H1 (cell line): Measurements from ENCODE around the gene IL17A. TPM values are rescaled to one million over a fixed set of nuclear protein-coding genes. Genes with fewer than 3 reads are reported as not detected.
A peak's percentile ranks its signal among the peaks of the same experiment; 100 is the strongest.

Experiments
- CTCF ChIA-PET: fragments of 300-600 bp; sonication (Branson Sonifier 250); formaldehyde crosslinking; loops from one replicate; lab custom pipeline; 2021; ENCODE audit not compliant: partially characterized antibody; lab: Charles Lee
- POLR2A ChIA-PET: fragments of 300-600 bp; sonication (Branson Sonifier 250); formaldehyde crosslinking; loops from one replicate; lab custom pipeline; 2021; ENCODE audit warnings: inconsistent platforms; ENCODE audit not compliant: partially characterized antibody; lab: Charles Lee
- DNase-seq, 2 experiments: peaks; one replicate each; pipeline versions ENCODE4 v3.0.0 to v3.0.0-alpha.2; 2010 to 2022; ENCODE audit warnings: low spot score in 2 of 2, low read depth in 1 of 2, mixed read lengths in 1 of 2
- FAIRE-seq: peaks from 2 replicates; lab custom pipeline; 2011; peaks lifted over from hg19 to GRCh38; lab: Jason Lieb, UNC
- H2AFZ ChIP-seq: 2 replicates; pipeline ENCODE4 v1.8.1; 2012; ENCODE audit warnings: low read length, inconsistent platforms
- H2AK5ac ChIP-seq: 2 replicates; pipeline ENCODE4 v1.6.1; 2013; ENCODE audit warnings: low read depth, low read length
- H2BK120ac ChIP-seq: replicated peaks from 2 replicates; pipeline ENCODE3; 2013; ENCODE audit warnings: low read depth, low read length, inconsistent platforms
- H2BK12ac ChIP-seq: 2 replicates; pipeline ENCODE4 v1.6.1; 2013; ENCODE audit warnings: low read depth, low read length
- H2BK15ac ChIP-seq: 2 replicates; pipeline ENCODE4 v1.6.1; 2013; ENCODE audit warnings: low read length
- H2BK20ac ChIP-seq: 2 replicates; pipeline ENCODE4 v1.6.1; 2013; ENCODE audit warnings: low read length
- H2BK5ac ChIP-seq: 2 replicates; pipeline ENCODE4 v1.6.1; 2013; ENCODE audit warnings: low read depth, low read length
- H3K14ac ChIP-seq: 2 replicates; pipeline ENCODE4 v1.6.1; 2013; ENCODE audit warnings: inconsistent platforms; ENCODE audit not compliant: insufficient read length
- H3K18ac ChIP-seq: 2 replicates; pipeline ENCODE4 v1.6.1; 2013; ENCODE audit warnings: low read length; ENCODE audit errors: extremely low read depth
- H3K23ac ChIP-seq: 2 replicates; pipeline ENCODE4 v1.6.1; 2013; ENCODE audit warnings: inconsistent platforms; ENCODE audit not compliant: insufficient read length
- H3K23me2 ChIP-seq: 2 replicates; pipeline ENCODE4 v1.6.1; 2013; ENCODE audit warnings: low read depth, low read length
- H3K27ac ChIP-seq: 2 replicates; pipeline ENCODE4 v1.6.1; 2011; ENCODE audit warnings: low read depth, low read length, inconsistent platforms
- H3K27me3 ChIP-seq, 4 experiments: replicated peaks in 1 of 4; 1 replicate in 1 of 4; 2 replicates in 3 of 4; pipeline versions ENCODE4 v1.6.1 to v1.8.1; 2011 to 2013; ENCODE audit warnings: low read length in 3 of 4, mild to moderate bottlenecking in 3 of 4, inconsistent platforms in 2 of 4, mixed read lengths in 2 of 4, moderate library complexity in 1 of 4; ENCODE audit not compliant: control insufficient read depth in 3 of 4, insufficient read depth in 3 of 4; ENCODE audit errors: extremely low read depth in 1 of 4
- H3K36me3 ChIP-seq, 4 experiments: 2 replicates each; pipeline versions ENCODE4 v1.6.1 to v1.8.1; 2011 to 2013; ENCODE audit warnings: mild to moderate bottlenecking in 4 of 4, low read length in 3 of 4, moderate library complexity in 2 of 4, control low read depth in 1 of 4, inconsistent platforms in 1 of 4; ENCODE audit not compliant: insufficient read depth in 4 of 4, control insufficient read depth in 2 of 4
- H3K4ac ChIP-seq: replicated peaks from 2 replicates; pipeline ENCODE3; 2013; ENCODE audit warnings: low read length, low read depth, mixed read lengths, inconsistent platforms; ENCODE audit not compliant: insufficient read length
- H3K4me1 ChIP-seq, 4 experiments: replicated peaks in 1 of 4; 1 replicate in 1 of 4; 2 replicates in 3 of 4; pipeline versions ENCODE4 v1.6.1 to v1.8.1; 2011 to 2013; ENCODE audit warnings: low read length in 3 of 4, inconsistent platforms in 2 of 4, mixed read lengths in 1 of 4; ENCODE audit not compliant: insufficient read depth in 4 of 4, control insufficient read depth in 3 of 4
- H3K4me2 ChIP-seq, 2 experiments: 2 replicates each; pipeline versions ENCODE4 v1.6.1 to v1.8.1; 2011 to 2013; ENCODE audit warnings: low read depth in 2 of 2, low read length in 2 of 2, control low read depth in 1 of 2, inconsistent platforms in 1 of 2, mild to moderate bottlenecking in 1 of 2; ENCODE audit not compliant: insufficient read depth in 1 of 2
- H3K4me3 ChIP-seq, 4 experiments: fragments of 200-600, 300-600 bp in 1 of 4; sonication (generic), shearing (Covaris generic), sonication (Bioruptor Twin) in 1 of 4; 2 replicates each; pipeline versions ENCODE4 v1.5.1 to v1.8.1; 2011 to 2016; ENCODE audit warnings: low read length in 4 of 4, low read depth in 3 of 4, control low read depth in 2 of 4, inconsistent platforms in 2 of 4, mild to moderate bottlenecking in 2 of 4, mixed read lengths in 1 of 4, moderate library complexity in 1 of 4; ENCODE audit not compliant: insufficient read depth in 2 of 4; ENCODE audit errors: extremely low read depth in 1 of 4
- H3K56ac ChIP-seq: replicated peaks from 2 replicates; pipeline ENCODE3; 2013; ENCODE audit warnings: low read depth, mild to moderate bottlenecking, mixed read lengths, low read length, inconsistent platforms; ENCODE audit not compliant: insufficient read length
- H3K79me1 ChIP-seq: 2 replicates; pipeline ENCODE4 v1.6.1; 2013; ENCODE audit warnings: low read depth, low read length, control low read depth
- H3K79me2 ChIP-seq, 2 experiments: 2 replicates each; pipeline versions ENCODE4 v1.6.1 to v1.8.1; 2012 to 2013; ENCODE audit warnings: low read length in 2 of 2, mild to moderate bottlenecking in 2 of 2, inconsistent platforms in 1 of 2; ENCODE audit not compliant: insufficient read depth in 2 of 2, control insufficient read depth in 1 of 2
- H3K9ac ChIP-seq, 4 experiments: replicated peaks in 1 of 4; 1 replicate in 1 of 4; 2 replicates in 3 of 4; pipeline versions ENCODE4 v1.6.1 to v1.8.1; 2011 to 2013; ENCODE audit warnings: low read depth in 3 of 4, low read length in 3 of 4, control low read depth in 2 of 4, mild to moderate bottlenecking in 2 of 4, moderate library complexity in 2 of 4, inconsistent platforms in 1 of 4; ENCODE audit errors: extremely low read depth in 1 of 4
- H3K9me3 ChIP-seq, 2 experiments: 2 replicates each; pipeline versions ENCODE4 v1.6.1 to v1.8.1; 2012 to 2013; ENCODE audit warnings: mild to moderate bottlenecking in 2 of 2, moderate library complexity in 2 of 2, control low read depth in 1 of 2, inconsistent platforms in 1 of 2, low read depth in 1 of 2, low read length in 1 of 2, mixed read lengths in 1 of 2; ENCODE audit not compliant: insufficient read depth in 2 of 2
- H4K20me1 ChIP-seq, 2 experiments: replicated peaks in 1 of 2; 2 replicates each; pipeline versions ENCODE3 to v1.8.1; 2011 to 2013; ENCODE audit warnings: inconsistent platforms in 2 of 2, low read length in 2 of 2, mild to moderate bottlenecking in 1 of 2; ENCODE audit not compliant: insufficient read depth in 2 of 2, control insufficient read depth in 1 of 2
- H4K5ac ChIP-seq: 2 replicates; pipeline ENCODE4 v1.6.1; 2013; ENCODE audit warnings: low read length, low read depth, mixed read lengths, inconsistent platforms; ENCODE audit not compliant: insufficient read length
- H4K8ac ChIP-seq: 2 replicates; pipeline ENCODE4 v1.8.0; 2013; ENCODE audit warnings: mild to moderate bottlenecking, moderate library complexity, low read length, inconsistent platforms; ENCODE audit not compliant: insufficient read depth; ENCODE audit errors: extremely low read depth
- H4K91ac ChIP-seq: replicated peaks from 2 replicates; pipeline ENCODE3; 2013; ENCODE audit warnings: low read length, mixed read lengths, inconsistent platforms; ENCODE audit not compliant: insufficient read length
- CBX8 ChIP-seq: fragments of 300-800, 300-1000 bp; sonication (generic); IDR thresholded peaks from 2 replicates; pipeline ENCODE4 v1.7.1; 2016; ENCODE audit warnings: low read depth, low read length, borderline replicate concordance
- KDM5A ChIP-seq: fragments of 200-600 bp; IDR thresholded peaks from 2 replicates; pipeline ENCODE4 v1.7.1; 2012; ENCODE audit warnings: mild to moderate bottlenecking, low read length, inconsistent platforms, mixed read lengths
- MAFK ChIP-seq: IDR thresholded peaks from 2 replicates; pipeline ENCODE4 v1.6.1; 2012; ENCODE audit warnings: low read depth, mild to moderate bottlenecking, improper control_type of control experiment, low read length
- NANOG ChIP-seq: IDR thresholded peaks from 2 replicates; pipeline ENCODE4 v1.6.1; 2011; ENCODE audit warnings: low read length, low read depth, mild to moderate bottlenecking, inconsistent platforms; ENCODE audit not compliant: insufficient read depth, poor library complexity, severe bottlenecking
- SAP30 ChIP-seq: fragments of 300-600 bp; sonication (generic); IDR thresholded peaks from 2 replicates; pipeline ENCODE4 v1.7.1; 2012; ENCODE audit warnings: low read length, moderate library complexity, mild to moderate bottlenecking, inconsistent platforms; ENCODE audit not compliant: insufficient read depth, insufficient replicate concordance
- TAF7 ChIP-seq: optimal IDR thresholded peaks from 2 replicates; pipeline ENCODE3; 2011; ENCODE audit warnings: low read depth, mild to moderate bottlenecking, inconsistent platforms, low read length, moderate library complexity, borderline replicate concordance
- TCF12 ChIP-seq: IDR thresholded peaks from 2 replicates; pipeline ENCODE4 v1.6.1; 2011; ENCODE audit warnings: low read depth, mild to moderate bottlenecking, low read length
- ZNF274 ChIP-seq: IDR thresholded peaks from 2 replicates; pipeline ENCODE4 v1.7.0; 2012; ENCODE audit warnings: low read length, borderline replicate concordance; ENCODE audit errors: extremely low read depth
- WGBS, 2 experiments: shearing (Covaris generic) in 1 of 2; methylation state at CpG; one replicate each; pipeline versions ENCODE4 v1.1.6 to v1.1.7; 2013 to 2015; ENCODE audit warnings: low lambda C conversion rate in 2 of 2, mixed read lengths in 2 of 2, inconsistent platforms in 1 of 2, low coverage in 1 of 2, missing lambda C conversion rate in 1 of 2; ENCODE audit not compliant: insufficient replicate concordance in 2 of 2, insufficient coverage in 1 of 2, insufficient read length in 1 of 2; ENCODE audit errors: extremely low coverage in 1 of 2, missing lambda C conversion rate in 1 of 2; 5-methylcytosine and 5-hydroxymethylcytosine counted together
- polyA plus RNA-seq, 7 experiments: library from polyadenylated mRNA; depleted of rRNA in 3 of 7; stranded (reverse) in 5 of 7; unstranded in 2 of 7; fragments of >200 nt in 5 of 7; fragments of 200-250 nt in 2 of 7; gene quantifications; 1 replicate in 5 of 7; 2 replicates in 1 of 7; 4 replicates in 1 of 7; pipeline versions ENCODE4 v1.2.1 to v1.2.3, GENCODE V29; 2011 to 2013; ENCODE audit warnings: missing spikeins in 2 of 7, mixed read lengths in 2 of 7
- total RNA-seq: library from RNA; stranded (reverse); fragmentation: NEBNext Ultra II Directional; extraction: Animal tissue kit (Norgen Biotek cat#: 25700); gene quantifications from 2 replicates; pipeline ENCODE4 v1.2.1, GENCODE V29; 2021
- TF ChIP-seq, protein P1 (sequence below): IDR thresholded peaks from 2 replicates; pipeline ENCODE4 v1.6.1; 2012; ENCODE audit warnings: low read length, inconsistent platforms
- TF ChIP-seq, protein P2 (sequence below): IDR thresholded peaks from 2 replicates; pipeline ENCODE4 v1.6.1; 2012; ENCODE audit warnings: inconsistent platforms

IL17A gene
- total and polyA plus RNA-seq, 2 of the 8 experiments (the other 6 are each of a cell fraction or from before 2014, with no cell fraction given): not detected

DNA sequence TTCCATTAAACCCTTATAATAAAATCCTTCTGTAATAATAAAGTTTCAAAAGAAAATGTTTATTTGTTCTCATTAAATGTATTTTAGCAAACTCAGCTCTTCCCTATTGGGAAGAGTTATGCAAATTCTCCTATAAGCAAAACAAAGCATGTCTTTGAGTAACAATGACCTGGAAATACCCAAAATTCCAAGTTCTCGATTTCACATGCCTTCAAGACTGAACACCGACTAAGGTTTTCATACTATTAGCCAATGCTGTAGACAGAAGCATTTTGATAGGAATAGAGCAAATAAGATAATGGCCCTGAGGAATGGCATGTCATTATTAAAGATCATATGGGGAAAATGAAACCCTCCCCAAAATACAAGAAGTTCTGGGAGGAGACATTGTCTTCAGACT lies 3.8 kb downstream of the IL17A start:
- Histone ChIP-seq H4K8ac (no peak overlapping the region), H3K79me1 (no peaks in the 10 kb centered on the region), H3K4ac (no peak overlapping the region), H3K18ac (peak overlapping the region; percentile 61; the same call in 1 of the 2 replicates), H2AK5ac (no peak overlapping the region), H3K4me3 (no peak overlapping the region; a peak in 1 of 8 replicates), H3K4me1 (peaks cover 0 to 7% (median 3%) of the 10 kb centered on the region in 4 experiments; a peak in 3 of 7 replicates), H2AFZ (no peak overlapping the region), H3K14ac (no peak overlapping the region), H4K91ac (no peak overlapping the region), H4K5ac (no peak overlapping the region), H3K36me3 (no peaks in the 10 kb centered on the region), H3K56ac (no peak overlapping the region), H3K9ac (no peak overlapping the region), H3K79me2 (no peaks in the 10 kb centered on the region), H2BK5ac (0 out of 2 replicates have a peak overlapping the region, but pooled peaks have one; percentile 60), H2BK120ac (no peak overlapping the region), H4K20me1 (no peaks in the 10 kb centered on the region), H3K4me2 (no peak overlapping the region), H2BK20ac (0 out of 2 replicates have a peak overlapping the region, but pooled peaks have one; percentile 10), H3K27ac (peak overlapping the region; percentile 79; the same call in 1 of the 2 replicates), H2BK12ac (0 out of 2 replicates have a peak overlapping the region, but pooled peaks have one; percentile 18), H2BK15ac (no peak overlapping the region), H3K23ac (no peak overlapping the region), H3K27me3 (no peaks in the 10 kb centered on the region), H3K9me3 (peaks cover 0 to 3% of the 10 kb centered on the region in 2 experiments; a peak in 2 of 4 replicates), H3K23me2 (no peaks in the 10 kb centered on the region; the same call in 1 of the 2 replicates)
- FAIRE-seq: no peak
- no peak for DNase-seq
- ChIA-PET POLR2A (interaction anchor here (0.6 kb wide), 1 partner anchor 34 kb away, joined by 3 read pairs; no protein-coding TSS in a partner anchor), CTCF (interaction anchor here (0.9 to 1.1 kb wide), 2 partner anchors 13 to 73 kb away, joined by 4 read pairs; no protein-coding TSS in a partner anchor)
- 74% methylated on average over 2 of the region's 2 CpGs; no CpG with 5 or more reads in 1 of the 2 experiments for WGBS, 2 experiments
- TF ChIP-seq TAF7 (no peak), TCF12 (no peak), CBX8 (no peak), SAP30 (no peak), KDM5A (no peak), NANOG (no peak), ZNF274 (no peak), MAFK (peak; percentile 17; the same call in 1 of the 2 replicates)
- TF ChIP-seq, protein P1, sequence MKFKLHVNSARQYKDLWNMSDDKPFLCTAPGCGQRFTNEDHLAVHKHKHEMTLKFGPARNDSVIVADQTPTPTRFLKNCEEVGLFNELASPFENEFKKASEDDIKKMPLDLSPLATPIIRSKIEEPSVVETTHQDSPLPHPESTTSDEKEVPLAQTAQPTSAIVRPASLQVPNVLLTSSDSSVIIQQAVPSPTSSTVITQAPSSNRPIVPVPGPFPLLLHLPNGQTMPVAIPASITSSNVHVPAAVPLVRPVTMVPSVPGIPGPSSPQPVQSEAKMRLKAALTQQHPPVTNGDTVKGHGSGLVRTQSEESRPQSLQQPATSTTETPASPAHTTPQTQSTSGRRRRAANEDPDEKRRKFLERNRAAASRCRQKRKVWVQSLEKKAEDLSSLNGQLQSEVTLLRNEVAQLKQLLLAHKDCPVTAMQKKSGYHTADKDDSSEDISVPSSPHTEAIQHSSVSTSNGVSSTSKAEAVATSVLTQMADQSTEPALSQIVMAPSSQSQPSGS: no peak
- TF ChIP-seq, protein P2, sequence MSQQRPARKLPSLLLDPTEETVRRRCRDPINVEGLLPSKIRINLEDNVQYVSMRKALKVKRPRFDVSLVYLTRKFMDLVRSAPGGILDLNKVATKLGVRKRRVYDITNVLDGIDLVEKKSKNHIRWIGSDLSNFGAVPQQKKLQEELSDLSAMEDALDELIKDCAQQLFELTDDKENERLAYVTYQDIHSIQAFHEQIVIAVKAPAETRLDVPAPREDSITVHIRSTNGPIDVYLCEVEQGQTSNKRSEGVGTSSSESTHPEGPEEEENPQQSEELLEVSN: no peak
